GM19468 (cell line): ENCODE measurements around the gene MYEOV.

Experiments used
- ATAC-seq: cut with Tn5 transposase; IDR thresholded peaks from one replicate; pipeline ENCODE4 v1.9.1; 2021; ENCODE audit warnings: mild to moderate bottlenecking, moderate library complexity, moderate number of reproducible peaks; ENCODE audit not compliant: unreplicated experiment; ENCODE audit errors: extremely low read depth

The MYEOV gene

DNA sequence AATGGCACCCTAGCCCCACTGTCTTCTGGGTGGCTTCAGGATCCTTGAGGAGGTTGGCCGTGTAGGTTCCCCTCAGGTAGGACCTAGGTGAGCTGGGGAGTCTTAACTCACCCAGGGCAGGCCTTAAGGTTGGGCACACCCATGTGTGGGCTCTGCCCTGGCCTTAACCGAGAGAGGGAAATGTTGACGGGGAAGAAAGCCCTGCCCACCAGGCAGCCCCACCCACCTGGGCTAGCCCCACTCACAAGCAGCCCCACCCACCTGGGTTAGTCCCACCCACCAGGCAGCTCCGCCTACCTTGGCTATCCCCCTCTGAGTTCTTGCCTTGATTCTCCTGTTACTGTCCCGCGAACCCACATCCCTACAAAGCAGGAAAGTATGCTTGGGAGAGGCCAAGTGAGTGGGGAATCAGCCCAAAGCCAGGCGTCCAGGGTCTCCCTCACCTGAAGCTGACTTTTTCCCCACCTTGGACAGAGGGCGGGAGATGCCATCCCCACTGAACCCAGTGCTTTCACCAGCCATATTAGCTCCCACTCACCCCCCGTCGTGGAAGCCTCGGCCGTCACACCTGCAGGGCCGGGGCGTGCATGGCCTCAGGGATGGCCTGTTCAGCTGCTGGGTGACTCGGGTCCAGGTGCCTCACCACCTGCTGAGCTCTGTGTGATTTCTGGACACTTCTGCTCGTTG lies at the start of gene MYEOV:
MYEOV (plus strand) TSS at position 337 of the 687 bp plus-strand sequence. CDS start 1,200 bp downstream, outside the sequence.
- no peak for ATAC-seq

DNA sequence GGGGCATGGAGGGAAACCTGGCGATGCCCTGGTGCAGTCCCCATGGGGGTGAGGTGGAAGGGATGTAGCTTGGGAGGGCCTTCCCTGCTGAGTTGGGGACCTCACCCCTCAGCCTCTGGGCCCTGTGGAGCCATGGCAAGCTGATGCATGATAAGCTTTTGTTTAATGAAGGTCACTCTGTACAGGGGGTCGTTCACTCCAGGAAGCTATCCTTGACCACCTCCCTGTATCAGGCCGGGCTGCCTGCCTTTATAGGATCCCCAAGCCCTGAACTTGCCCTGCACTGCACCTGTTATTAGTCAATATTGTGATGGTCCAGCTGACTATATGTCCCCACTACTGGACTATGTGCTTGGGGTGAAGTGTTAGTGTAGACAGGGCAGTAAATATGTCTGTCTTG lies 49.7 kb upstream of the MYEOV start:
- ATAC-seq, result no peak

DNA sequence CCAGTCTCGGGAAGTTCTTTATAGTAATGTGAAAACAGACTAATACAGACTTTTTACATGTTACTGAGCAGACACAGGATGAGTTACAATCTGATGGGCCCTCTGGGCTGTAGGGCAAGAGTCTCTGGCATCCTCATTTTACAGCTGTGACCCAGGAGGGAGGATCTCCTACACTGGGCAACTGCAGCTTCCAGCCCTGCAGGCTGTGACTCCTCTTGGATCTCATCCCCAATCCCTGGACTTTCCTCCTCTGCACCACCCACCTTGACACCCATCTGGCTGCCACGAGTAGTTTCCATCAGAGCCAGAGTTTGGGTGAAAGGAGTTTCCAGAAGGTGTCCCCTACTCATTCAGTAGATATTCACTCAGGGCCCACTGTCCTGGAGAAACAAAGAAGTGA lies 48.9 kb upstream of the MYEOV start:
- ATAC-seq, result no peak

DNA sequence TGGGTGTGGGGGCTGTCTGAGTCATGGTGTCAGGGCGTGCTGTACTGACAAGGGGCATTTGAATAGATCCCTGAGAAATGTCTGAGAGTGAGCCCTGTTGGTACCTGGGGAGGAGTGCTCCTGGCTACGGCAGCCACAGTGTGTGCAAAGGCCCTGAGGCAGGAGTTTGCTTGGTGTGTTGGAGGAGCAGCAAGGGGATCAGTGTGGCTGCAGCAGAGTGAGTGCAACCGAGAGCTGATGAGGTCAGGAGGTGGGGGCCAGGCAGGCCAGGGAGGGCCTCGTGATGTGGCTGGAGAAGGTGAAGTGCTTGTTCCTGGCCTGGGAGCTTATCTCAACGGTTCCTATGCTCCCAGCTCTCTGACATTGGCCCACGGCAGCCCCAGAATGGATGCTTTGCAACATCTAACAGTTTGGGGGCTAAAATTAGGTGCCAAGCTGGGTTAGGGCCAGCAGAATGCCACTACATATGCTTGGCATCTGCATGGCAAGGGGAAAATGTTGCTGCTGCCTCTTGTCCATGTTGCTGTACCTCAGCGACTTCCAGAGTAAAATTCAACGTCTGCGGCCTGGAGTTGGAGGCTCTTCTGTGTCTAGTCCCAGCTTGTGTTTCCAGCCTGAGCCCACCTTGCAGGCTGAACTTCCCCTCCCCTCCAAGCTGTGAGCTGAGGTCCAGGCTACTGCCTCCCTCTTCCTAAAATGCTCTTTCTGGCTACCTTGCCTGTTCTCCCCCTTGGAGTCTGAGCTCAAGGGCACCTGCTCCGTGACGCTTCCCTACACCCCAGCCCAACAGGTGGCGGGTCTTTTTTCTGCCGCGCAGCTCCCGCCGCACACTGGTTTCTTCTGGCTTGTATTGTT lies 48.2 kb upstream of the MYEOV start:
- ATAC-seq, result no peak

DNA sequence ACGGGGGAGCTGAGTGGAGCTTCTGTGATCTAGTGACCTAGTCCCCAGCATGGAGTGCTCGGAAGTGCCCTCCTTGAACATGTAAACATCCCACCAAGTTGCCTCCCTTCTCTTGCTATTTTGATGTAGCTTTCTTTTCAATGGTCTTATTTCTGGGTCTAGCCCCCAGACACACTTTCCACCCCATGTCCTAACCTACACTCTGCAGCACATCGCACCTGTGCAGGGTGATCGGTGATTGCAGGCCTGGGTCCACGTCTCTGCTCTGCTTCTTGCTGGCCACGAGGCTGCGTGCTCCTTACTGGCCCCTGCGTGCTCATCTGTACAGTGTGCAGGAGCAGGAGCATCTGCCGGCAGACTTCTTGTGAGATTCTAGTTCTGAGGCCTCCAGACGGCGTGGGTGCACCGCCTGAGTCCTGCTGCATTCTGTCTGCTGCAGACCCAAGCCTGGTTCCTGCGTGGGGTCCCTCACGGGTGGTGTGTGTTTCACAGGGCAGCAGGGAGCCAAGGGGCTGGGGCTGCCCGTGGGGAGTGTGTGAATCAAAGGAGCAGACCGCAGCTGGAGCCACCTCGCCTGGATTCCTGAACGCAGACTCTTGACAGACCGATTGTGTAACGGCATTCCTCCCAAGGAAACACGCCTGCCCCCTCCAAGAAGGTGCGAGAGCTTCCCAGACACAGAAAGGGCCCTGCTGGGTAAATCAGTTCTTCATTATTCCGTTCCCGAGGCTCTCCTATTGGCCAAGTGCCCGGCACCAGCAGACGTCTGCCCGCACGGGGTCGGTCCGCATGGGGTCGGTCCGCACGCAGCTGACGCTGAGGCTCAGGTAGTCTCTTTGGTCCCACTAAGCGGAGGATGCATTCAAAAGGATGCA lies 44.4 kb upstream of the MYEOV start:
- no peak for ATAC-seq

DNA sequence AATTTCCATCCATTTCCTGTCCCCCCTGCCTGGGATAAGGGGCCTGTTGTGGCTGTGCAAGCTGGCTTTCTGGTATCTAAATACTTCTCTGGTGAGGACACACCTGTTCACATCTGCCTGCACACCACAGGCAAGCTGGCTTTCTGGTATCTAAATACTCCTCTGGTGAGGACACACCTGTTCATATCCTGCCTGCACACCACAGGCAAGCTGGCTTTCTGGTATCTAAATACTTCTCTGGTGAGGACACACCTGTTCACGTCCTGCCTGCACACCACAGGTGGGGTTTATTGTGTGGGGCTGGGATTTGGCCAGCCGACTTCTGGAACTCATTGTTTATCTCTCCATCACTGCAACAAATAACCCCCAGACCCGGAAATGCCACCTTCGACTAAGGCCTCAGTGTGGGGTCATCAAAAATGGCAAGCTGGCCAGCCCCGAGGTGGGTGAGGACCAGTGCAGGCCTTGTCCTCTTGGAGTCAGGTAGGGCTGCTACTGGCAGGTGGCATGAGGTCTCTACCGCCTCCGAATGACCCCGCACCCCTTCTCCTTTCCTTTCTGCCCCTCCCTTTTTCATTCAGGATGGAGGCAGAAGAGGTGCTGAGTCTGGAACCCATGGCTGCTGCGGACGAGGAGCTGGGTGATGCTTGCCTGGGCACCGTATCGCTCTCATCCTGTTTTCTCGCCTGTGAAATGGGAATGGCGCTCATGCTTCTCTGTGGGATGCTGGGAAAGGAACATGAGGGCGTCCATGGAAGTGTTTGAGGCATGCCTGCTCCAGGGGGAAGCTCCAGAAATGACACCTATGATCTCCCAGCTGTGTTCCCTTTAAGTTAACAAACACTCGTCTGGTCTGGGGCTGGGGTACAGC lies 43.5 kb upstream of the MYEOV start:
- no peak for ATAC-seq

DNA sequence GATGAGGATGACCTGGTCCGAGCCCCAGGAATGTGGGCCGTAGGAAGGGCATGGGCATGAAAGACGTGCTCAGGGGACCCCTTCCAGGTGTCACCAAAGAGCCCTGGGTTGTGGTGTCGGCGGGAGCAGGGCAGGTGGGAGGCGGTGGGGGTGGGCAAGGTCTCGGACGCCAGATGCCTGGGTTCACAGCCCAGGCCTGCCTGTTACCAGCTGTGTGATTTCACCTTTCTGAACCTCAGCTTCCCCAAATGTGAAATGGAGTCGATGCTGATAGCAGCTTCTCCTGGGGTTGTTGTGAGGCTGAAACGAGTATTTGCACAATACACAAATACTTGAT lies 42.9 kb upstream of the MYEOV start:
- no peak for ATAC-seq

DNA sequence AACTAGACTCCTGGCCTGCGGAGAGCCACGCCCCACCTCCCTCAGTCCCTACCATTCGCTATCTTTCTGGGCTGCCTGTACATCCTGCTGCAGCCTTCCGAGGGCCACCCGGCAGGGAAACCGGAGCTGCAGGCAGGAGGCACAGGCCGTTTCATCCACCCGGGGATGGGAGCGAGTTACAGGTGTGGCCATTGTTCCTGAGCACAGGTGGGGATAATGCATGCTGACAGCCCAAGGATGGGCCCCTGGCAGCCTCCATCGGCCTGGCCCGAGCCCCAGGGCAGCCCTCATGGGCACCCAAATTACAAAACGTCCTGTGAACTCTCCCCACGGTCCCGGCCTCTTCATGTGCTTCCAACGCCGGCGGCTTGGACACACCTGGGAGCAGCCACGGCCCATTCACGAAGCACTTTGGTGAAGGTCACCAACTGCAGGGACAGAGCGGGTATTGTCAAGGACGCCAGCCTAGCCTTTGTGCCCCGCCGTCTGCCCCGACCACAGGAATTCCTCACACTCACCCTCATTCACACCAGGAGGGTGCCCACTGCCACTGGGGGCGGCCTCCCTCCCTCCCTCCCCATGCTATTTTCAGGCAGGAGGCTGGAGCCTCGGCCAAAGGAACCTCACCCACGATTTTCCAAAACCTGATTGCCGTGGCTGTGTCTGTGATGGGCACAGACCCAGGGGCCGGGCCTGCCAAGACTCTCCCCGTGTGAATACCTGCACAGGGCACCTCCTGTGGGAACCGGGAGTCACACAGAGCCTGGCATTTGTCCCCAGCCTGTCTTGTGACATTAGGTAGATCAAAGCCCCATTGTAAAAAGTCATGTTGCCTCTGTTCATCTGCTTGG lies 42.1 kb upstream of the MYEOV start:
- ATAC-seq, result no peak

DNA sequence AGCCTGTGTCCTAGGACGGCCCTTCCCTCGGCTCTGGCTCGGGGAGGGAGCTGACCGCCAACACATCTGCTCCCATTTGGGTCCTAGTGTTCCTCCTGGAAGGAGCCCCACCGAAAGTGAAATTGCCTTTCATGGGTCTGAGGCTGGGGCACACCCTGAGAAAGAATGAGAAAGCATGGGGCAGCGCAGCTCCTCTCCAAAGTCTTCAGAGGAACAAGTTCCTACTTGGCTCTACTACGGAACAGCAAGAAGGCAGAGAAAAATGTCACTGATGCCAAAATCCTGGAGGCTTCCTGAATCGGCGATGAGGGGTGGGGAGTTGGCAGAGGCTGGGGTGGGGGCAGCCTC lies 41.5 kb upstream of the MYEOV start:
- no peak for ATAC-seq

DNA sequence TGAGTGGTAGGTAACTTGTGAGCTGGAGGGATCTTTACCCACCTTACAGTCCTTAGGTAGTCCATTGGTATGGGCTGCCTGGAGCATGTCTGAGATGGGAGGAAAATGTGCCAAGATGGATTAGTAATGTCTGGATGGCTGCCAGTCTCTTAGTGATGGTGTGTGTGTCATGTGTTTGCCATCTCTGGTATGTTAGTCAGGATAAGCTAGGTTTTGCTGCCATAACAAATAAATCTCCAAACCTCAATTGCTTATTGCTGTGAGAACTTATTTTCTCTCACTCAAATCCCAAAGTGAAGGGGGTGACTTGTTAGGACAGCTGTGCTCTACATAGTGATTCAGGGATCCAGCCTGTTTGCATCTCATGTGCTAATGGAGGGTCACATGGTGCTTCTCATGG lies 40.9 kb upstream of the MYEOV start:
- no peak for ATAC-seq

DNA sequence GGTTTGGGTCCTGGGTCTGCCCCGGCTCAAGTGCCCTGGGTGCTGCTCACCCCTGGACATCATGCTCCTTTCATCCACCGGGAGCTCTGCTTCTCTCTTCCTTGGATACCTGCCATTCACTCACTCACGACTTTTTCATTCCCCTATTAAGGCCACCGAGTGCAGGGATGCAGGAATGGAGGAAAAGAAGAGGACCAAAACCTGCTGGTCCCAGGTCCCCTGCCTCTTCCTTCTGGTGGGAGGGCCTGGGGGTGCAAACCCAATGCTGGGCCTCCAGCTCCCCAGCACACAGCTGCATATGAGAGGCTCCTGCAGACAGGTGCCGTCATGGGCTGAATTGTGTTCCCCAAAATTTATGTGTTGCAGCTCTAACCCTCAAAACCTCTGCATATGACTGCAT lies 36.8 kb upstream of the MYEOV start:
- ATAC-seq, result no peak

DNA sequence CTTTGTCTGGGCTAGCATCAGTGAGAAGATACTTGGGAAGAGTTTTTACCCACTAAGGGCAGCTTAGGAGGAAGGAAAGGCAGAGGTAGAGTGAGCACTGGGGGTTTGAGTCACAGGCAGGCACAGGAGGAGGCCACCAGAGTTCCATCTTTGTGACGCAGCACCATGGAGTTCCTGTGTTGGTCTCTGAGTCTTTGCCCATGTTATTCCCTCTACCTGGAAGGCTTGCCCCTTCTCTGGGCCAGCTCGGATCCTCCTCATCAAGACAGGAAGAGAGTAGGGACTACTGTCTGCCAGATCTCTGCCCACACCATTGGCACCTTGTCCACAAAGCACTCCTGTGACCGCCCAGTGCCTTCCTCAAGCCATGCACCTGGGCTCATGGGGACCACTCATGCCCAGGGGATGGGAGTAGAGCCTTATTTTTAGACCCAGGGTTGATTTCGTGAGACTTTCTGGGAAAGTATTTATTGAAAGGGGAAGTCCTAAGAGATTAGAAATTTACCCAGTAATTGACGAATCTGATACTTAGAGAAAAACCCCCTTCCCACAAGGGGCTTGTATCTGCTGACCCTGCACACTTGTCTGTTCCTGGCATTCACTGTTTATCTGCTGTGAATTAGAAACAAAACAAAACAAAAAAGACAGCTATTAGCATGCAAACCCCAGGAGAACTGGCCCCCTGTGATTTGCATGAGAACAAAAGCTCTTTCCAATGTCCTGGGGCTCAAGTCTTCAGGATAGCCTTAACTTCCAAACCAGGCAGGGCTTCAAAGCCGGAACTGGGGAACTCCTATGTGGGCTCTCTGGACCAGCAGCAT lies 35.9 kb upstream of the MYEOV start:
- no peak for ATAC-seq

DNA sequence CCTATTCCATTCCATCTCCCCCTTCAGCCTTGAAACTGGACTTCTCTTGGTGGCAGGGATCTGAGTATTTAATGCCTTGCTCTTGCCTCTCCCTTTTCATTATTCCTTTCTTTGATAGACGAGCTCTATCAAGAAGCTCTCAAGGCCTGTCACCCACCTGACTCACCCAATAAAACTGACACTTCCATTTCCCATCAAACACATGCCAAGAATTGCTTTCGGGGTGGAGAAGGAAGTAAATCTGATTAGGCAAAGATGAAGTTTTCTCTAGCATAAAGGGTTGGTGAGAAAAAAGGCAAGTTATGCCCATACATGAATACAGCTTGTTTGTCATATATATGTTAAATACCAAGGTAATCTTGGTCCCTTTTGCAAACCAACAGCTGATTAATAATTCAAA lies 34.9 kb upstream of the MYEOV start:
- ATAC-seq, result no peak

DNA sequence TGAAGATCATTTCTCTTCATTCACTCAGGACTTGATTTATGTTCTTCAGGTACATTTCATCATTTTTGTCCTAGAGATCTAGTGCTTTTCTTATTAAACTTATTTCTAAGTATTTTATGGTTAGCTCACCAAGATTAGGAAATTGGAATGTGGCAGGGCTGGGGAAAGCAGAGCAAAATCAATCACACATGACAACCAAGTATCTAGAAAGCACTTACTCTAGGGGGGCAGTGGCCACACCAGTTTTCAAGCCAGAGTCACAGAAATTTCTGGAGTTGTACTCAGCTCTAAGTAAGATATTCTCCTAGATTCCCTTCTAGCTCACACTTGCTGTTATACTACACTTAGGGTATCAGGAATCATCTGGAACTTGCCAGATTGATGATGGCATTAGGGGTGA lies 33.3 kb upstream of the MYEOV start:
- no peak for ATAC-seq

DNA sequence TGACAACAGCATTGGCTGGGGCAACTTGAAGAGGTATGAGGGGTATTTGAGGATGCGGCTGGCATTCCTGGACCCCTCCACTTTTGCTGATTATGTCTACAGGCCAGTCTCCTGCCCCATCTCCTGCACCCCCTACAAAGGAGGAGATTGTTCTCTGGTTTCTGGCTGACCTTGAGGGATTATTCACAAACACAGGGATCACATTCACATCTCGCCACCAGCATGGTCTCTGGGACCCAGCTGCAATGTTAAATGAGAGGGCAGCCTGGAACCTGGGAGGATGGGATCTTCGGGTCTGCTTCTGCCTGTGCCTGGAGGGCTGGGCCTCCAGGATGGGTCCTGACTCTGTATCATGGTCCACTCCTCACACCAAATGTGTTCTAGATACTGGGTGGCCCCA lies 32.8 kb upstream of the MYEOV start:
- no peak for ATAC-seq

DNA sequence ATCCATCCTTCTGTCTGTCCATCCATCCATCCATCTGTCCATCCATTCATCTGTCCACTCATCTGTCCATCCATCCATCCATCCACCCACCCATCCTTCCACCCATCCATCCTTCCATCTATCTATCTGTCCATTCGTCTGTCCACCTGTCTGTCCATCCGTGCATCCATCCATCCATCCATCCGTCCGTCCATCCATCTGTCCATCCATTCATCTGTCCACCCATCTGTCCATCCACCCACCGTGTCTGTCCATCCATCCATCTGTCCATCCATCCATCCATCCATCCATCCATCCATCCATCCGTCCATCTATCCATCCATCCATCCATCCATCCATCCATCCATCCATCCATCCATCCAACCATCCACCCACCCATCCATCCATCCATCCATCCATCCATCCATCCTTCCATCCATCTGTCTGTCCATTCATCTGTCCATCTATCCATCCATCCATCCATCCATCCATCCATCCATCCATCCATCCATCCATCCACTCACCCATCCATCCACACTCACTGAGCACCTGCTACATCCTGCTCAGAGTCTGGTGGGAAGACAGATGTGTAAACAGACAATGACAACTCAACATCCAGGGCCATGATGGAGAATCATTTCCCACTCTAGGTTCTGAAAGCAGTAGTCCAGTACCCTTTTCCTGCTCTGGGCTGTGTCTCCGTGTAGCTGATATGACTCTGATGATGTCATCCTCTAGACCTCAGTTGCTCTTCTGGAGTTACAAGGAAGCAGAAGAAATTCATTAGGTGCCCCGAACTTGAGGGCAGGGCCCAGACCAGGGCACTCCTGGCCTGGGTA lies 30.8 kb upstream of the MYEOV start:
- ATAC-seq, result no peak

DNA sequence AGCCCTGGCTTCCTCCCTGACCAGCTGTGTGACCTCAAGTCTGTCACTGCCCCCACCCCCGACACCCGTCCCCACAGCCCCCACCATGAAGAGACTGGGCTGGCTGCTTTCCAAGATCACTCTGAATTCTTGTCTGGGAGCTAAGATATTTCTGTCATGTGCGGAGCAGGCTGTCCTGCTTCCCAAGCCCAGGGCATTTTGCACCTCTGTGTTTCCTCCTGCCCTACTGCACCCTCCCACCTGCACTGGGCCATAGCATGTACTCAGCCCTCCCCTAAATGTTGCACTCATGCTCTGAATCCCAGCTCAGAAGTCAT lies 30.3 kb upstream of the MYEOV start:
- no peak for ATAC-seq

DNA sequence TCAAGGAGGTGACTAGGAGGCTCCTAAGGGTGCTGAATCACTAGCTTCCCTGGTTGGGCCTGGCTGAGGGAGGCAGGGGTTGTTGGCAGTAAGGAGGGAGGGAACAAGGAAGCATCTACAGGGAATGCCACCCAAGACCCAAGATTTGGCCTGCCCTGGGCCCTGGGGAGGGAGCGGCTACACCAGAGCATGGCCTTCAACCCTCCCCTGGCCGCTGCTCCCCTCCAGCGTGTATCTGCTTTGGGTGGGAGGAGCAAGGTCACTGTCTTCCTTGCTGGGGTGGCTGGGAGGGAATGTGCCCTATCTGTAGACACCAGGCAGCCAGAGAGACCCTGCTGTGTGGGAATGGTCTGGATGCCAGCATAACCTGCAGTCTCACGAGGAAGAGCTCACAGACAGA lies 29.5 kb upstream of the MYEOV start:
- ATAC-seq, result no peak
